Peyer's patch (tissue), 4 donors: ENCODE results near the gene YWHAE.

ENCODE experiments used
- POLR2A ChIP-seq, 2 donors: fragments of 450-650 bp; IDR thresholded peaks; one replicate each; pipeline ENCODE4 v1.5.1; 2017; ENCODE audit warnings: antibody characterized with exemption in 2 of 2, mild to moderate bottlenecking in 2 of 2, moderate library complexity in 2 of 2
- TF ChIP-seq, protein P1 (sequence below), 6 experiments: fragments of 450-650 bp in 4 of 6; fragments of 200-600 bp in 2 of 6; sonication (generic) in 1 of 6; IDR thresholded peaks; one replicate each; pipeline ENCODE4 v1.5.1; 2017 to 2019; ENCODE audit warnings: antibody characterized with exemption in 6 of 6, mild to moderate bottlenecking in 3 of 6, moderate library complexity in 1 of 6

DNA sequence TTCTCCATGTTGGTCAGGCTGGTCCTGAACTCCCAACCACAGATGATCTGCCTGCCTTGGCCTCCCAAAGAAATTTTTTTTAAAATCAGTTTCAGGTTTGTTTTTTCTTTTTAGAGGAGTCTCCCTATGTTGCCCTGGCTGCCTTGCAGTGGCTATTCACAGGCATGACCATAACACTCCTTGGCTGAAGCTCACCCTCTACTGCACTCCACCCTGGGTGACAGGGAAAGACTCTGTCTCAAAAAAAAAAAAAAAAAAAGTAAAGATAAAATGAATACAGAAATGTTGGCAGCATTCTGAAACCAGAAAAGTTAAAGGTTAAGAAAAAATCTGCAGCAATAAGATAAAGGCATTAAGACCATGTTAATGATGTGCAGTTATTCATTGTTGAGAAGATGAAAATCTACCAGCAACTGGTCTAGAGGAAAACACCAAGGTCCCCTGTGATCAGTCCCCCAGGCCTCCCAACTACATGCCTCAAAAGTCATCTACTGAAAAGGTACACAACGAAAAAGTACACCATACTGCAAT lies 15.1 kb downstream of the YWHAE start:
- TF ChIP-seq POLR2A (IDR thresholded peaks at IDR 0.05) = no peak
- TF ChIP-seq, protein P1, sequence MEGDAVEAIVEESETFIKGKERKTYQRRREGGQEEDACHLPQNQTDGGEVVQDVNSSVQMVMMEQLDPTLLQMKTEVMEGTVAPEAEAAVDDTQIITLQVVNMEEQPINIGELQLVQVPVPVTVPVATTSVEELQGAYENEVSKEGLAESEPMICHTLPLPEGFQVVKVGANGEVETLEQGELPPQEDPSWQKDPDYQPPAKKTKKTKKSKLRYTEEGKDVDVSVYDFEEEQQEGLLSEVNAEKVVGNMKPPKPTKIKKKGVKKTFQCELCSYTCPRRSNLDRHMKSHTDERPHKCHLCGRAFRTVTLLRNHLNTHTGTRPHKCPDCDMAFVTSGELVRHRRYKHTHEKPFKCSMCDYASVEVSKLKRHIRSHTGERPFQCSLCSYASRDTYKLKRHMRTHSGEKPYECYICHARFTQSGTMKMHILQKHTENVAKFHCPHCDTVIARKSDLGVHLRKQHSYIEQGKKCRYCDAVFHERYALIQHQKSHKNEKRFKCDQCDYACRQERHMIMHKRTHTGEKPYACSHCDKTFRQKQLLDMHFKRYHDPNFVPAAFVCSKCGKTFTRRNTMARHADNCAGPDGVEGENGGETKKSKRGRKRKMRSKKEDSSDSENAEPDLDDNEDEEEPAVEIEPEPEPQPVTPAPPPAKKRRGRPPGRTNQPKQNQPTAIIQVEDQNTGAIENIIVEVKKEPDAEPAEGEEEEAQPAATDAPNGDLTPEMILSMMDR (IDR thresholded peaks at IDR 0.05) = no peak
